H1 (cell line): ENCODE data around the gene PRSS2. TPM values are rescaled to one million over a fixed set of nuclear protein-coding genes. Genes with fewer than 3 reads are reported as not detected.

Experiments used
- polyA plus RNA-seq, 7 experiments: library from polyadenylated mRNA; depleted of rRNA in 3 of 7; stranded (reverse) in 5 of 7; unstranded in 2 of 7; fragments of >200 nt in 5 of 7; fragments of 200-250 nt in 2 of 7; gene quantifications; 1 replicate in 5 of 7; 2 replicates in 1 of 7; 4 replicates in 1 of 7; pipeline versions ENCODE4 v1.2.1 to v1.2.3, GENCODE V29; 2011 to 2013; ENCODE audit warnings: missing spikeins in 2 of 7, mixed read lengths in 2 of 7
- total RNA-seq: library from RNA; stranded (reverse); fragmentation: NEBNext Ultra II Directional; extraction: Animal tissue kit (Norgen Biotek cat#: 25700); gene quantifications from 2 replicates; pipeline ENCODE4 v1.2.1, GENCODE V29; 2021
- TF ChIP-seq, protein P1 (sequence below): fragments of 300-600 bp; sonication (generic); IDR thresholded peaks from 2 replicates; pipeline ENCODE4 v1.7.1; 2012; ENCODE audit warnings: low read length, moderate library complexity, mild to moderate bottlenecking, inconsistent platforms; ENCODE audit not compliant: insufficient replicate concordance

PRSS2 gene
- total and polyA plus RNA-seq, 2 of the 8 experiments (the other 6 are each of a cell fraction or from before 2014, with no cell fraction given) = not detected

DNA sequence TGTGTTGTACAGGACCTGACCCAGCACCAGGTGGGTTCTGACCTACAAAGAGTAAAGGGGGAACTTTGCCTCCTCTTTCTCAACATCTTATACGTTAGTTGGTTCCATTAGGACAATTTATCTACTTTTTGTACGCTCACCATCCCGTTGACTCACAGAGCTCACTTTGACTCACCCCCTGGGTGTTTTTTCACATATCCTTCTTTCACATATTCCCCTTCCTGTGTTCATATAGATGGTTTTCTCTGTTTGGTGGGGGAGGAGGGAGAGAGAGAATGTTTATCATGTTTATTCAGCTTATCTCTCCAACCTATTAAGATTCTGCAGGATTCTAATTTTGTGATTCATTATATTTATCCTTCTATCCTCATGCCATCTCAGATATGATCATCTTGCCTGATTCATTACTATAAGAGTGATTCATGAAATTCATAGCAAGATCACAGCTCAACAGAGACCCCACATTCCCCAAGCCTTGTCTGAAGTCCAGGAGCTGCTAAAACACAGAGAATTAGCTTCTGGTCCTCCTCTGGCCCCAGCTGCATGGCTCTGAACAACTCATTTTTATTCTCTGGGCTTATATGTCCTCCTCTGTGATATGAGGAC, 37.2 kb downstream of the PRSS2 start (continued):
- TF ChIP-seq, protein P1, sequence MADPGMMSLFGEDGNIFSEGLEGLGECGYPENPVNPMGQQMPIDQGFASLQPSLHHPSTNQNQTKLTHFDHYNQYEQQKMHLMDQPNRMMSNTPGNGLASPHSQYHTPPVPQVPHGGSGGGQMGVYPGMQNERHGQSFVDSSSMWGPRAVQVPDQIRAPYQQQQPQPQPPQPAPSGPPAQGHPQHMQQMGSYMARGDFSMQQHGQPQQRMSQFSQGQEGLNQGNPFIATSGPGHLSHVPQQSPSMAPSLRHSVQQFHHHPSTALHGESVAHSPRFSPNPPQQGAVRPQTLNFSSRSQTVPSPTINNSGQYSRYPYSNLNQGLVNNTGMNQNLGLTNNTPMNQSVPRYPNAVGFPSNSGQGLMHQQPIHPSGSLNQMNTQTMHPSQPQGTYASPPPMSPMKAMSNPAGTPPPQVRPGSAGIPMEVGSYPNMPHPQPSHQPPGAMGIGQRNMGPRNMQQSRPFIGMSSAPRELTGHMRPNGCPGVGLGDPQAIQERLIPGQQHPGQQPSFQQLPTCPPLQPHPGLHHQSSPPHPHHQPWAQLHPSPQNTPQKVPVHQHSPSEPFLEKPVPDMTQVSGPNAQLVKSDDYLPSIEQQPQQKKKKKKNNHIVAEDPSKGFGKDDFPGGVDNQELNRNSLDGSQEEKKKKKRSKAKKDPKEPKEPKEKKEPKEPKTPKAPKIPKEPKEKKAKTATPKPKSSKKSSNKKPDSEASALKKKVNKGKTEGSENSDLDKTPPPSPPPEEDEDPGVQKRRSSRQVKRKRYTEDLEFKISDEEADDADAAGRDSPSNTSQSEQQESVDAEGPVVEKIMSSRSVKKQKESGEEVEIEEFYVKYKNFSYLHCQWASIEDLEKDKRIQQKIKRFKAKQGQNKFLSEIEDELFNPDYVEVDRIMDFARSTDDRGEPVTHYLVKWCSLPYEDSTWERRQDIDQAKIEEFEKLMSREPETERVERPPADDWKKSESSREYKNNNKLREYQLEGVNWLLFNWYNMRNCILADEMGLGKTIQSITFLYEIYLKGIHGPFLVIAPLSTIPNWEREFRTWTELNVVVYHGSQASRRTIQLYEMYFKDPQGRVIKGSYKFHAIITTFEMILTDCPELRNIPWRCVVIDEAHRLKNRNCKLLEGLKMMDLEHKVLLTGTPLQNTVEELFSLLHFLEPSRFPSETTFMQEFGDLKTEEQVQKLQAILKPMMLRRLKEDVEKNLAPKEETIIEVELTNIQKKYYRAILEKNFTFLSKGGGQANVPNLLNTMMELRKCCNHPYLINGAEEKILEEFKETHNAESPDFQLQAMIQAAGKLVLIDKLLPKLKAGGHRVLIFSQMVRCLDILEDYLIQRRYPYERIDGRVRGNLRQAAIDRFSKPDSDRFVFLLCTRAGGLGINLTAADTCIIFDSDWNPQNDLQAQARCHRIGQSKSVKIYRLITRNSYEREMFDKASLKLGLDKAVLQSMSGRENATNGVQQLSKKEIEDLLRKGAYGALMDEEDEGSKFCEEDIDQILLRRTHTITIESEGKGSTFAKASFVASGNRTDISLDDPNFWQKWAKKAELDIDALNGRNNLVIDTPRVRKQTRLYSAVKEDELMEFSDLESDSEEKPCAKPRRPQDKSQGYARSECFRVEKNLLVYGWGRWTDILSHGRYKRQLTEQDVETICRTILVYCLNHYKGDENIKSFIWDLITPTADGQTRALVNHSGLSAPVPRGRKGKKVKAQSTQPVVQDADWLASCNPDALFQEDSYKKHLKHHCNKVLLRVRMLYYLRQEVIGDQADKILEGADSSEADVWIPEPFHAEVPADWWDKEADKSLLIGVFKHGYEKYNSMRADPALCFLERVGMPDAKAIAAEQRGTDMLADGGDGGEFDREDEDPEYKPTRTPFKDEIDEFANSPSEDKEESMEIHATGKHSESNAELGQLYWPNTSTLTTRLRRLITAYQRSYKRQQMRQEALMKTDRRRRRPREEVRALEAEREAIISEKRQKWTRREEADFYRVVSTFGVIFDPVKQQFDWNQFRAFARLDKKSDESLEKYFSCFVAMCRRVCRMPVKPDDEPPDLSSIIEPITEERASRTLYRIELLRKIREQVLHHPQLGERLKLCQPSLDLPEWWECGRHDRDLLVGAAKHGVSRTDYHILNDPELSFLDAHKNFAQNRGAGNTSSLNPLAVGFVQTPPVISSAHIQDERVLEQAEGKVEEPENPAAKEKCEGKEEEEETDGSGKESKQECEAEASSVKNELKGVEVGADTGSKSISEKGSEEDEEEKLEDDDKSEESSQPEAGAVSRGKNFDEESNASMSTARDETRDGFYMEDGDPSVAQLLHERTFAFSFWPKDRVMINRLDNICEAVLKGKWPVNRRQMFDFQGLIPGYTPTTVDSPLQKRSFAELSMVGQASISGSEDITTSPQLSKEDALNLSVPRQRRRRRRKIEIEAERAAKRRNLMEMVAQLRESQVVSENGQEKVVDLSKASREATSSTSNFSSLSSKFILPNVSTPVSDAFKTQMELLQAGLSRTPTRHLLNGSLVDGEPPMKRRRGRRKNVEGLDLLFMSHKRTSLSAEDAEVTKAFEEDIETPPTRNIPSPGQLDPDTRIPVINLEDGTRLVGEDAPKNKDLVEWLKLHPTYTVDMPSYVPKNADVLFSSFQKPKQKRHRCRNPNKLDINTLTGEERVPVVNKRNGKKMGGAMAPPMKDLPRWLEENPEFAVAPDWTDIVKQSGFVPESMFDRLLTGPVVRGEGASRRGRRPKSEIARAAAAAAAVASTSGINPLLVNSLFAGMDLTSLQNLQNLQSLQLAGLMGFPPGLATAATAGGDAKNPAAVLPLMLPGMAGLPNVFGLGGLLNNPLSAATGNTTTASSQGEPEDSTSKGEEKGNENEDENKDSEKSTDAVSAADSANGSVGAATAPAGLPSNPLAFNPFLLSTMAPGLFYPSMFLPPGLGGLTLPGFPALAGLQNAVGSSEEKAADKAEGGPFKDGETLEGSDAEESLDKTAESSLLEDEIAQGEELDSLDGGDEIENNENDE = no peak
- TF ChIP-seq, all 59 proteins: peak for 0
